T follicular helper cell (primary cell): ENCODE results near the gene RPS14.
"Not testable (repeated sequence)": the region's sequence is repeated elsewhere in the genome, so short reads cannot be mapped to it uniquely, and the experiment has no call there.

ENCODE experiments used
- DNase-seq: peaks from one replicate; pipeline ENCODE4 v3.0.0-alpha.2; 2020; ENCODE audit warnings: low read depth

The RPS14 gene

GRCh38 chr5:150444770-150445169, 4.8 kb downstream of the RPS14 start:
- no peak for DNase-seq

DNA sequence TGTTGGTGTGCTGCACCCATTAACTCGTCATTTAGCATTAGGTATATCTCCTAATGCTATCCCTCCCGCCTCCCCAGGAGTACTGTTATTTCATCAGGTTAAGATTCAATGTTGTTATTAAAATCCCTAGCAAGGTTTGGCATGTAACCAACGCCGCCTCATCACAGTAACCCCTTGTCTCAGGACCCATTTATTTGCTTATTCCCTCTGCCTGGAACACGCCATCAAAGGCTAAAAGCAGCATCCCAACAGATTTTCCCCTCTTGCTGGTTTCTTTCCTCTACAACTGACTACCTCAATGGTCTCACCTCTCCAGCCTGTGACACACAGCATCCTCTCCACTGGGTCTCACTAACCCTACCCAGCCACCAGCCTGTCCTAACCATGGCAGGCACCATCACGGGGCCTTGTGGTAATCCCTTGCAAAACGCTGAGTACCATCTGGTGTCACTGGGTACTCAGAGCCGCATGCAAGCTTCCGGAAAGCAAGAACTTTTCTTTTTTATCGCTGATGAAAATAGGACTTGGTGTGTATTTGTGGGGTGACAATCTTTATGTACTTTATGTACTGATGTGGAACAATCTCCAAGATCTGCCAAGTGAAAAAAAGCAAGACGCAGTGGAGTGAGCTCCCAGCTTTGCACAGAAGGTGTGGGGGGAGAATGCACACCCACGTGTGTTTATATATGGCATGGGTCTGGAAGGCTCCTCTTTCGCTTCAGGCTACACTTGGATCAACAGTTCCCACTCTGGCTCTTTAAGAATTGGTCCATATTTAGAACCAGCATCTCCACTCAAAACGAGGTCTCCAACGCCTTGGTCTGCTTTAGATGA, 6.1 kb downstream of the RPS14 start:
- DNase-seq = no peak

- DNase-seq = no peak
These were observed 6.8 kb downstream of the RPS14 start for GRCh38 chr5:150442699-150443080.

- no peak for DNase-seq
These were observed 7.5 kb downstream of the RPS14 start for GRCh38 chr5:150441813-150442698.

- no peak for DNase-seq
These were observed 8.4 kb downstream of the RPS14 start for GRCh38 chr5:150440948-150441812.

DNA sequence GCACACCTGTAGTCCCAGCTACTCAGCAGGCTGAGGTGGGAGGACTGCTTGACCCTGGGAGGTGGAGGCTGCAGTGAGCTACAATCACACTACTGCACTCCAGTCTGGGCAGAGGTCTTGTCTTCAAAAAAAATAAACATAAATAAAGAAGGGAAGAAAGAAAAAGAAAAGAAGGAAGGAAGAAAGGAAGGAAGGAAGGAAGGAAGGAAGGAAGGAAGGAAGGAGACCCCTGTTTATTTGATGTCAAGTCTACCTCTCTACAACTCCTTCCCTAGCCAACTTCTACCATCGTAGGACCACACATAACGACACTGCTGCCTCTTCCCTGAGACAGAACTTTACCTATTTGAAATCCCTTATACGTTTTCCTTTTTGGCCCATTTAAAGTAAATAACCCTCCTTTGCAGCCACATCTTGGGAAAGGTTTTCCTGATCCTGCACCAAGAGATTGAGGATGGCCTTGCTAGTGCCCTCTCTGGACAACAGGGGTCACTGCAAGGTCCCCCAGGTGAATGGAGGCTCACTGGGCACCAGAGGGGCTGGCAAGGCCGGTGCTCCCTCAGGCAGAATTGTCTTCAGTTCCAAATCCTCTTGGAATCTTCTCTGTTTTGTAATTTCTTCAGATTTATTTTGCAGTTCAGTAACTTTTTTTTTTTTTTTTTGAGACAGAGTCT, 10.5 kb downstream of the RPS14 start:
- no peak for DNase-seq

DNA sequence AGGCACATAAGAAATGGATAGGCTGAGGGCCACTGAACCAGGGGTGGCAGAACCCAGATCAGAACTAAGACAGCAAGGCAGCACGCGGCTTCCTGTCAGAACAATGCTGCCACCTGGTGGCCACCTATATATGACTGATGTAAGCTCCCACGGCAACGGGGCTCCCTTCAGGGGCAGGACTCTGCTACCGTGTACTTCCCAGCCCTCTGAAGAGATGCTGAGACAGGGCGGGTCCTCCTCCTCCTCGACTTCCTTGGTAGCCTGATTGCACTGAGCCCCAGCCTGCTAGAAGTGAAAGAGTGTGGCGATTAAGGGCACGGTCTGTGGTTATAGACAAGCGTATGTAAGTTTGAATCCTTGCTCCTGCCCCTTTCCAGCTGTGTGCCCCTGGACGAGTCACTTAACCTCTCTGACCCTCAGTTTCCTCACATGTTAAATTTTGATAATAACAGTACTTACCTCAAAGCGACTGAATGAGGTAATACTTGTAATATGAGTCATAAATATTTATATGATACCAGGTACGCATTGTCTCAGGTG, 13.3 kb downstream of the RPS14 start:
- peak; percentile 86 for DNase-seq

DNA sequence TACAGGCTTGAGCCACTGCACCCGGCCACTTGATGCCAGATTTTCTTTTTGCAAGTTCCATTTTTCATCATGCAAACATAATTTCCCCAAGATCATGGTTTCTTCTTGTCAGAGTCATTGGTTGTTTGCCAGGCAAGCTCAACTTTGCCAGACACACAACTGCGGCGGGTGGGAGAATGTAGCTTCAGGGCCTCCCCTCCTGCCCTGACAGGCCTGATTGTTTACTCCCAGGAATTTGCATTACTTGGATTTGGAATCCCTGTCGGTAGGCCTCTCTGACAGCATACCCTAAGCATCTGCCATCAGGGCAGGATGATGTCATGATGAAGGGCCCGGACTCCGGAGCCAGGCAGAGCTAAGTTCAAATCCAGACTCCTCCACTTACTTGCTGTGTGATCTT, 15.1 kb downstream of the RPS14 start:
- no peak for DNase-seq

DNA sequence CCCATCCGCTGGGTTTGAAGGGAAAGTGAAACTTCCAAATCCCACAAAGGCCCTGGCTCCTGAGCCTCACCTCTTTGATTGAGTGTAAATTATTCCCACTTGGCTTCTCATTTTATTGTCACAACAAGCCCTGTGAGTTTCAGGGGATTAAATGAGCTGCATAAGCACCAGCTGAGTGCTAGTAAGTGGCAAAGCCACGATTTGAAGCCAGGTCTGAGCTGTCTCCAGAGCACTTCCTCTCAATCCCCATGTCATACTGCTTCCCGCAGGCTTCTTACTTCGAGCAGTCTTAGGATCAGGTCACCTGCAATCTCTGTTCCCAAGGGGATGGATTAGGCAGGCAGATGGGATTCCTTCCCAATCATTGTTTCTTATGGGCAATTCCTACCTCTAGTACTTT, 18.0 kb downstream of the RPS14 start:
- no peak for DNase-seq

DNA sequence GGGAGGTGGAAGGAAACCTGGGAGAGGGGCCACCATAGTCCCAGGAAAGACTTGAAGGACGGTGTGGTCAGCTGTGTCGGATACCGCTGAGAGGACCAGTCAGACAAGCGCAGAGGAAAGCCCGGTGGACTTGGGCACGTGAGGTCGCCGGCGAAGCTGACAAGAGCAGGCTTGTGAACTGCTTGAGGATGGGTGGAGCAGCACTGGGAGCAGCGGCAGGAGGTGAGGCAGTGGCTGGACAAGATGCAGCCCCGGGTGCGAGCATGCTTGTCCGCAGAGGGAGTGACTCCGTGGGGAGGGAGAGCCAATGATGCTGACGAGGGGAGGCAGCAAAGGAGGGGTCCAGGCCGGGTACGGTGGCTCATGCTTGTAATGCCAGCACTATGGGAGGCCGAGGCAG, 18.5 kb downstream of the RPS14 start:
- DNase-seq = no peak

- DNase-seq = no peak
These were observed 20.1 kb downstream of the RPS14 start for GRCh38 chr5:150429410-150429873.

- DNase-seq = no peak
These were observed 20.6 kb downstream of the RPS14 start for GRCh38 chr5:150428978-150429377.

DNA sequence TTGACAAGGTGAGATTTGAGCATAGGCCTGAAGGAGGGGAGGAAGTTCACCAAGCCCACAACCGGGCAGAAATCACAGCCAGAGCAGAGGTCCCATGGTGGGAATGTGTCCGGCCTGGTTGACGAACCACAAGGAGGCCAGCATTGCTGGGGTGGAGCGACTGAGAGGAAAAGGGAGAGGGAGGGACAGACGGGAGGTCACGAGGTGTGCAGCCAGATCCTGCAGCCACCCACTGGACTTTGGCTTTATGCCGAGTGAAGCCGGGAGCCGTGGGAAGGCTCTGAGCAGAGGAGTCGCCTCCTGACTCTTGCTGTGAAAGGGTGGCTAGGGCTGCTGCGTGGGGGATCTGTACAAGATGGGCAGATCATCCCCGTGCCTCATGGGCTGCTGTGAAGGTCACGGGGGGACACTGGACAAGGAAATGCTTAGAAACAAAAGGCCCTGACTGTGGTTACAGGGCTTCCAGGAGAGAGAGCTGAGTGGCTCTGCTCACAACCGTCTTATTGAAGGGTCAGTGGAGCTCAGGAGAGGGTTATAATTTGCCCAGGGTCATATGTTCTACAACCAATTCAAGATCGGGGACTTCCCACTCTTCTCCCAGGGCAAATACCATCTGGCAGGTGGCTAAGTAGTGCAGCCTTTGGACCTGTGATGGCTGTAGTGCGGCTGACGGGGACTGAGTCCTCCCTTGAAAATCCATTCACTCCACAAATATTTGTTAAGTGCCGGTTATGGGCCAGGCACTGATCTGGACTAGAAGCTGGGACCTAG, 21.2 kb downstream of the RPS14 start:
- no peak for DNase-seq

GRCh38 chr5:150426165-150426564, 23.4 kb downstream of the RPS14 start:
- DNase-seq = not testable (repeated sequence)

GRCh38 chr5:150422758-150423157, 26.8 kb downstream of the RPS14 start:
- DNase-seq = no peak

DNA sequence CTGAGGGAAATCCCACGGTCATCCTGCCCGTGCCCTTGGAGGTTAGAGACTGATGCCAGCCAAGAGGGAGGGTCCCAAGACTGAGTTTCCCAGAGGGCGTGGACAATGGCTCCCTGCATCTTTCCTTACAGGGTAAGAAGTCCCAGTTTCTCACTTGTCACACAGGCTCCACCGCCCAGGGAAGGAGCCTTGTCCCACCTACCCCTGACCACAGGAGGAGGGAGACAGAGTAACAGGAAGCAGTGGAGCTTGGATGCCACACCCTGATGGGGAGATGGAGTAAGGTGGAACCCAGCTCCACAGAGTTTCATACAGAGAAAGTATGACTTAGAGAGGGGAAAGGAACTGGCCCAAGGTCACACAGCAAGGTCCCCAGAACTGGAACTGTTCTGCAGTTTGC, 27.5 kb downstream of the RPS14 start:
- DNase-seq = no peak

DNA sequence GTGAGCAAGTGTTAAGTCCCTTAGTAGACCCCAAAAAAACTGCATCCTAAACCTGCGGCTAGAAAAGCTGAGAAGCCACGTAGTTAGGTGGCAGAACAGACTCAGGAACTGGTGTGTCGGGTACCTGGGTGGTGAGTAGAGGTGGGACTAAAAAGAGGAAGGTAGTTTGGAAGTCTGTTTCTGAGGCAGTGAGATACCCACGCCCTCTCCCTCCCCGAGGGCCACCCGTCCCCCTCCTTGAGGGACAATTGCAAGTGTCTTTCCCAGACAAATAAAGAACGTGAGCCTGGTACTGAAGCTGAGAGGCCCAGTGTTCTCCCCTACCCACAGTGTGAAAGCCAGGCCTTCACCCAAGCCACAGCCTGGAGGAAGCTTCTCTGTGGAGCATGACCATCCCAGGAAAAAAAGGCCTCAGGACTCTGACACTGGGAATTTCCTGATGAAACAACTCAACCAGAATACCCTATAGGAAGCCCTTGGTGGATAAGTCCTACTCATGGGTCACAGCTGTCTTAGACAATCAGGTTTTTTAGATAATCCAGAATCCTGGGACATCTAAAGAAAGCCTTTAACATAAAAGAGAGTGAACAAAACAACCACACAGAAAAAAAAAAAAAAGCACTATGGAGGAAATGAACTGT, 29.8 kb downstream of the RPS14 start:
- no peak for DNase-seq

- DNase-seq = not testable (repeated sequence)
These were observed 35.4 kb downstream of the RPS14 start for GRCh38 chr5:150413902-150414790.
